Amniotic epithelial cell (primary cell): ENCODE data around the gene DAAM1.

Experiments
- DNase-seq: peaks from one replicate; pipeline ENCODE4 v3.0.0-alpha.2; 2010; ENCODE audit warnings: low read depth

The DAAM1 gene

GRCh38 chr14:59187802-59188460 lies 536 bp upstream of the DAAM1 start:
- DNase-seq = no peak

- DNase-seq = no peak
Observed at GRCh38 chr14:59189091-59189785, 771 bp downstream of the DAAM1 start.

GRCh38 chr14:59189786-59190368 lies 1.4 kb downstream of the DAAM1 start:
- DNase-seq = peak; percentile 72

GRCh38 chr14:59190372-59190771 lies 1.9 kb downstream of the DAAM1 start:
- no peak for DNase-seq

GRCh38 chr14:59195912-59196311 lies 7.4 kb downstream of the DAAM1 start:
- DNase-seq = no peak

GRCh38 chr14:59197695-59198262 lies 9.3 kb downstream of the DAAM1 start:
- DNase-seq = peak; percentile 70

GRCh38 chr14:59199205-59199604 lies 10.7 kb downstream of the DAAM1 start:
- DNase-seq = no peak

GRCh38 chr14:59199614-59200013 lies 11.1 kb downstream of the DAAM1 start:
- DNase-seq = no peak

- peak; percentile 31 for DNase-seq
Observed at GRCh38 chr14:59200195-59200594, 11.7 kb downstream of the DAAM1 start.

GRCh38 chr14:59202031-59202430 lies 13.6 kb downstream of the DAAM1 start:
- no peak for DNase-seq

- DNase-seq = no peak
Observed at GRCh38 chr14:59204305-59204704, 15.8 kb downstream of the DAAM1 start.

GRCh38 chr14:59206892-59207291 lies 18.4 kb downstream of the DAAM1 start:
- DNase-seq = no peak

- DNase-seq = no peak
Observed at GRCh38 chr14:59207506-59207933, 19.1 kb downstream of the DAAM1 start.

- peak; percentile 73 for DNase-seq
Observed at GRCh38 chr14:59208224-59208814, 19.9 kb downstream of the DAAM1 start.

GRCh38 chr14:59208954-59209353 lies 20.5 kb downstream of the DAAM1 start:
- DNase-seq = no peak

- DNase-seq = no peak
Observed at GRCh38 chr14:59210621-59211020, 22.2 kb downstream of the DAAM1 start.

GRCh38 chr14:59213368-59214315 lies 25.2 kb downstream of the DAAM1 start:
- DNase-seq = no peak

- DNase-seq = no peak
Observed at GRCh38 chr14:59214702-59215302, 26.3 kb downstream of the DAAM1 start.

GRCh38 chr14:59215322-59215721 lies 26.9 kb downstream of the DAAM1 start:
- peak; percentile 13 for DNase-seq

GRCh38 chr14:59215757-59216156 lies 27.3 kb downstream of the DAAM1 start:
- DNase-seq = no peak

- no peak for DNase-seq
Observed at GRCh38 chr14:59217011-59217410, 28.5 kb downstream of the DAAM1 start.
